Measurements from ENCODE around the gene POU2F1. TPM values are rescaled to one million over a fixed set of nuclear protein-coding genes. Genes with fewer than 3 reads are reported as not detected.
A peak's percentile ranks its signal among the peaks of the same experiment; 100 is the strongest.

Gene POU2F1
- total RNA-seq, 2 donors from 2014 or later, result 6.2 to 13.5 TPM

GRCh38 chr1:167216809-167217208, 3.9 kb upstream of the POU2F1 start:
- Histone ChIP-seq H3K9me3 (no peaks in the 10 kb centered on the region), H3K4me1 (peaks cover 8% of the 10 kb centered on the region), H3K27ac (no peak overlapping the region), H3K4me3 (no peak overlapping the region), H3K27me3 (no peaks in the 10 kb centered on the region), H3K36me3 (replicated peaks in 1 of 2; ENCODE audit: insufficient read depth in 1 of 2, low read depth in 2 of 2) (no peaks in the 10 kb centered on the region)
- intact Hi-C loops (cut with DNase I), result no loop called here
- no peak for DNase-seq
- no peak for ATAC-seq
- TF ChIP-seq CTCF (IDR thresholded peaks at IDR 0.05) (no peak), POLR2A (IDR thresholded peaks at IDR 0.05) (no peak)

- no peak overlapping the region for H3K4me3 ChIP-seq
- no peaks in the 10 kb centered on the region for H3K27me3 ChIP-seq
- peak overlapping the region in 3 of 4 donors; percentile 92 to 99 (median 94) for H3K27ac ChIP-seq
- 21 to 22% methylated on average over 5 of the region's 5 CpGs for WGBS, 2 donors
- ATAC-seq (no peak), DNase-seq (no peak)
- TF ChIP-seq POLR2A (IDR thresholded peaks at IDR 0.05) (no peak), CTCF (IDR thresholded peaks at IDR 0.05) (no peak)
- peaks cover 25% of the 10 kb centered on the region for H3K4me1 ChIP-seq
- intact Hi-C loops (cut with DNase I), result no loop called here
- H3K36me3 ChIP-seq (replicated peaks in 1 of 2; ENCODE audit: insufficient read depth in 1 of 2, low read depth in 2 of 2), result no peaks in the 10 kb centered on the region
- H3K9me3 ChIP-seq, result no peaks in the 10 kb centered on the region
These were observed 1.5 kb upstream of the POU2F1 start for GRCh38 chr1:167219194-167219593.

- H3K27me3 ChIP-seq, result no peaks in the 10 kb centered on the region
- H3K9me3 ChIP-seq, result no peaks in the 10 kb centered on the region
- peaks cover 26% of the 10 kb centered on the region for H3K4me1 ChIP-seq
- no peaks in the 10 kb centered on the region for H3K36me3 ChIP-seq (replicated peaks in 1 of 2; ENCODE audit: insufficient read depth in 1 of 2, low read depth in 2 of 2)
- peak in 2 of 3 donors; percentile 80 for TF ChIP-seq POLR2A (IDR thresholded peaks at IDR 0.05)
- TF ChIP-seq CTCF (IDR thresholded peaks at IDR 0.05), result peak in 4 of 7 experiments; percentile 19 to 38 (median 30)
- WGBS, 2 donors, result 0% methylated on average over 40 to 55 of the region's 55 CpGs
- intact Hi-C loops (cut with DNase I), result no loop called here
- peak overlapping the region; percentile 66 to 87 for H3K4me3 ChIP-seq
- DNase-seq (peak; percentile 85 to 93 (median 90)), ATAC-seq (peak; percentile 45)
- peak overlapping the region; percentile 76 to 99 (median 93) for H3K27ac ChIP-seq
These were observed 795 bp upstream of the POU2F1 start for GRCh38 chr1:167219646-167220536.

- TF ChIP-seq POLR2A (IDR thresholded peaks at IDR 0.05) (peak in 1 of 3 donors; percentile 17), CTCF (IDR thresholded peaks at IDR 0.05) (no peak)
- 0 to 2% methylated on average over 1 to 25 of the region's 76 CpGs for WGBS, 2 donors
- no peaks in the 10 kb centered on the region for H3K9me3 ChIP-seq
- H3K27ac ChIP-seq, result peak overlapping the region; percentile 93 to 99 (median 94)
- ATAC-seq (peak; percentile 24), DNase-seq (no peak)
- H3K4me1 ChIP-seq, result peaks cover 26% of the 10 kb centered on the region
- no peaks in the 10 kb centered on the region for H3K36me3 ChIP-seq (replicated peaks in 1 of 2; ENCODE audit: insufficient read depth in 1 of 2, low read depth in 2 of 2)
- intact Hi-C loops (cut with DNase I), result no loop called here
- peak overlapping the region; percentile 37 to 75 for H3K4me3 ChIP-seq
- no peaks in the 10 kb centered on the region for H3K27me3 ChIP-seq
These were observed 546 bp downstream of the POU2F1 start for GRCh38 chr1:167221126-167221737.

All from body of pancreas (tissue), 4 donors.